GM12875 (cell line): ENCODE data around the gene KRTAP24-1.

Experiments
- H3K4me3 ChIP-seq: one replicate; pipeline ENCODE4 v1.5.1; 2011; ENCODE audit warnings: low read depth, low read length, control low read depth
- TF ChIP-seq, protein P1 (sequence below): IDR thresholded peaks from 2 replicates; pipeline ENCODE4 v1.5.1; 2011; ENCODE audit warnings: low read depth, mild to moderate bottlenecking, control low read depth, inconsistent platforms, low read length, moderate library complexity, borderline replicate concordance; ENCODE audit not compliant: insufficient read depth

The KRTAP24-1 gene, protein sequence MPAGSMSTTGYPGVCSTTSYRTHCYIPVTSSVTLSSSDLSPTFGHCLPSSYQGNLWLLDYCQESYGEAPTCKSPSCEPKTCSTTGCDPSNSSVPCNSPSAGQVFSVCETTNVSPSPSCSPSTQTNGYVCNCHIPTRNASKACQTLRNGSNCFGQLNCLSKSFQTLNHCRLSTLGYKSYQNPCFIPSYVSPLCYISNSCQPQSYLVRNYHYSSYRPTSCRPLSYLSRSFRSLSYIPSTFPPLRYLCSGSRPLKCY

GRCh38 chr21:30282850-30283249 is at the start of gene KRTAP24-1:
Gene KRTAP24-1, minus strand, starts transcription at chr21:30282950. Its CDS starts 18 bp downstream, at chr21:30282932.
- no peak within 1 kb of the TSS for H3K4me3 ChIP-seq
- TF ChIP-seq, protein P1, sequence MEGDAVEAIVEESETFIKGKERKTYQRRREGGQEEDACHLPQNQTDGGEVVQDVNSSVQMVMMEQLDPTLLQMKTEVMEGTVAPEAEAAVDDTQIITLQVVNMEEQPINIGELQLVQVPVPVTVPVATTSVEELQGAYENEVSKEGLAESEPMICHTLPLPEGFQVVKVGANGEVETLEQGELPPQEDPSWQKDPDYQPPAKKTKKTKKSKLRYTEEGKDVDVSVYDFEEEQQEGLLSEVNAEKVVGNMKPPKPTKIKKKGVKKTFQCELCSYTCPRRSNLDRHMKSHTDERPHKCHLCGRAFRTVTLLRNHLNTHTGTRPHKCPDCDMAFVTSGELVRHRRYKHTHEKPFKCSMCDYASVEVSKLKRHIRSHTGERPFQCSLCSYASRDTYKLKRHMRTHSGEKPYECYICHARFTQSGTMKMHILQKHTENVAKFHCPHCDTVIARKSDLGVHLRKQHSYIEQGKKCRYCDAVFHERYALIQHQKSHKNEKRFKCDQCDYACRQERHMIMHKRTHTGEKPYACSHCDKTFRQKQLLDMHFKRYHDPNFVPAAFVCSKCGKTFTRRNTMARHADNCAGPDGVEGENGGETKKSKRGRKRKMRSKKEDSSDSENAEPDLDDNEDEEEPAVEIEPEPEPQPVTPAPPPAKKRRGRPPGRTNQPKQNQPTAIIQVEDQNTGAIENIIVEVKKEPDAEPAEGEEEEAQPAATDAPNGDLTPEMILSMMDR = no peak

GRCh38 chr21:30329203-30329875 is 46.6 kb upstream of the KRTAP24-1 start:
- no peak overlapping the region for H3K4me3 ChIP-seq
- TF ChIP-seq, protein P1 = no peak

DNA sequence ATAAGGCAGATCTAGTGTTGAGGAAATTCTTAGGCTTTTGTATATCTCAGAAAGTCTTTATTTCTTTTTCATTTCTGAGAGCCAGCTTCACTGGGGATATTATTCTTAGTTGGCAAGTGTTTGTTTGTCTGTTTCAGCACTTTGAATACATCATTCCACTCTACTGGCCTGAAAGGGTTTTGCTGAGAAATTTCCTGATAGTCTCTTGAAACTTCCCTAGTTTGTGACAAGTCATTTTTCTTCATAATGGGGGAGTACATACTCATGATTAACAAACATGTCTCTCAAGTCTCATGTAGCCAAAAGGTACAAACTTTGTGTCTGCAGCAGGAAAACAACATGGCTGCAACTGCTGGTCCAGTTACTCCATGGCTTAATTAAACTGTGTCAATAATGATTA is 43.6 kb upstream of the KRTAP24-1 start:
- TF ChIP-seq, protein P1 = no peak
- H3K4me3 ChIP-seq = no peak overlapping the region

- TF ChIP-seq, protein P1 = no peak
- H3K4me3 ChIP-seq = no peak within 1 kb of the TSS
Observed at GRCh38 chr21:30320215-30320614, 37.5 kb upstream of the KRTAP24-1 start, which contains the start of gene KRTAP26-1. Gene KRTAP26-1, minus strand, starts transcription at chr21:30320315. Its CDS starts 280 bp downstream, at chr21:30320035.

GRCh38 chr21:30315701-30316100 is 33.0 kb upstream of the KRTAP24-1 start:
- TF ChIP-seq, protein P1 = no peak
- no peak overlapping the region for H3K4me3 ChIP-seq

DNA sequence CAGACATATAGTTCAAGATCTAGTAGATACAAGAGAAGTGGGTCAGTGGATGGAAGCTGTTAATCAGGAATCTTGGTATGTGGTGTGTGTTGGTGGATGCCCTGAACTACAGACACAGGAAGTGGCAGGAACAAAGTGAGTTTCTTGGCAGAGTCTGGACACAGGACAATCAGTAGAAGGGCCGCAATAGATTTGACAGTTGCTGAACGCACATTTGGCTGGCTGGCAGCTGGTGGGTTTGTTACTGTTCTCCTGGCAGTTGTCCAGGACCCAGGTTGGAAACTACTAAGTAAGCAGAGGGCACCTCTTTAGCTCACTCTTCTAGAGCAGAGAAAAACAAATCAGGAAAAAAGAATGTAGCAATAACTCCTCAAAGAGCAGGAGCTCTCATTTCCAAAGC is 24.1 kb upstream of the KRTAP24-1 start:
- TF ChIP-seq, protein P1 = no peak
- no peak overlapping the region for H3K4me3 ChIP-seq

DNA sequence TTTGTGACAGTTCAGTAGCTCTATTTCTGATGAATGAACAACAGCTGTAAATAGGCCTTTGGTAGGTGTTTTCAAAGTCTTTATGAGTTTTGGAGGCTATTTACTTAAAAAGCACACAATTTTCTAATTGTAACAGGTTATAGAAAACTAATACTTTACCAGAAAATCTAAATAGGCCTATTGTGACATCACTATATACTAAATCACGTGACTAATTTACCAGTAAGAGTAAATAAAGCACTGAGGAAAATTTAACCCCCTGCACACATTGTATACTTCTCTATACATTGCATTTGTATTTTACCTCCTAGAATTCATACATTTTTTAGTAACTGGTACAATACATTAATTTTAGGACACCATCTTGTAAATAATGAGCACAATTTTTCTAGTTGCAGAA is 22.4 kb upstream of the KRTAP24-1 start:
- TF ChIP-seq, protein P1 = no peak
- H3K4me3 ChIP-seq = no peak overlapping the region
